ENCODE data around the gene UNKL.

The UNKL gene

DNA sequence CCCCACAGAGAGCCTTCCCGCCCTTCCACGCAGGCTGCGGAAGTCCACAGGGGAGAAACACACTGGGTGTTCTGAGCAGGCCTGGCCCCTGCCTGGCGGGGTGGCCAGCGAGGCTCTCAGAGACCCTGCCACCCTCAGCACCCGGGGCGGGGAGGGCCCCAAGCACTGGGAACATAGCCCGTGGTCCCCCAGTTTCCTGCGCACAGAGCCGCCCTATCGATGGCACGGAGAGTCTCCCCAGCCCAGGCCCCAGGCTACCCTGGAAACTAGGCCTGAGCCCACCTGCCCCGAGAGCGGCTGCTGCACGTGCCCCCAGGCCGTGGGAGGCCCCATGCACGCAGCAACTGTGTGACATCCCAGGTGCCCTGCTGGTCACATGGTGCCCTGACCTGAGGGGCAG lies 40.1 kb upstream of the UNKL start:
- H3K36me3 ChIP-seq (ENCODE audit: insufficient read depth, low read length): peaks cover 12% of the 10 kb centered on the region; the same call in 1 of the 2 replicates
- H3K4me3 ChIP-seq (ENCODE audit: low read depth, low read length): no peak overlapping the region
- H3K4me1 ChIP-seq (ENCODE audit: control insufficient read depth, insufficient read depth, low read length, unreplicated experiment): no peaks in the 10 kb centered on the region
- H3K79me2 ChIP-seq (ENCODE audit: control insufficient read depth, insufficient read depth, low read length, unreplicated experiment): no peaks in the 10 kb centered on the region
- no peak overlapping the region for H2AFZ ChIP-seq (ENCODE audit: low read length, unreplicated experiment)
- no peaks in the 10 kb centered on the region for H3K27me3 ChIP-seq (ENCODE audit: insufficient read depth, low read length)
- no peak overlapping the region for H3K27ac ChIP-seq (ENCODE audit: low read depth, low read length)

DNA sequence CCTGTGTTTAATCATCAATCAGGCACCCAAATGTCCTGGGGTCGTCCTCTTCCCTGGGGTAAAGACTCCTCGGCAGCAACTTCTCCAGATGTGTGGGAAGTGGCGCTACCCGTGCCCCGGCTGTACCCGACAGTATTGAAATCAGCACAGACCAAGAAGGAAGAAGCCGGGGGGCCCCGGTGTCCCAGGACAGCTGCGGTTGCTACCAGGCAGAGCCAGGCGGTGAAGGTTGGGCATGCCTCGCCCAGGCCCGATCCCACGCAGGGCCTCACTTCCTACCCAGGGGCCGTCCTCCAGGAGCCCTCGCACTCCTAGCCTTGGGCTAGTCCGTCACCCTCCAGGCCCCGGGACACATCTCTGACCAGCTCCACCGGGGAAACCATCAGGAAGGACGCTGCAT lies 38.8 kb upstream of the UNKL start:
- Histone ChIP-seq H3K27ac (ENCODE audit: low read depth, low read length) (no peak overlapping the region), H3K27me3 (ENCODE audit: insufficient read depth, low read length) (no peaks in the 10 kb centered on the region), H3K36me3 (ENCODE audit: insufficient read depth, low read length) (peaks cover 13% of the 10 kb centered on the region; the same call in 1 of the 2 replicates), H3K4me3 (ENCODE audit: low read depth, low read length) (no peak overlapping the region), H2AFZ (ENCODE audit: low read length, unreplicated experiment) (no peak overlapping the region), H3K79me2 (ENCODE audit: control insufficient read depth, insufficient read depth, low read length, unreplicated experiment) (no peaks in the 10 kb centered on the region), H3K4me1 (ENCODE audit: control insufficient read depth, insufficient read depth, low read length, unreplicated experiment) (no peaks in the 10 kb centered on the region)

GRCh38 chr16:1452530-1452929 lies 38.0 kb upstream of the UNKL start:
- Histone ChIP-seq H3K79me2 (ENCODE audit: control insufficient read depth, insufficient read depth, low read length, unreplicated experiment) (no peaks in the 10 kb centered on the region), H2AFZ (ENCODE audit: low read length, unreplicated experiment) (no peak overlapping the region), H3K36me3 (ENCODE audit: insufficient read depth, low read length) (peaks cover 11% of the 10 kb centered on the region; the same call in 1 of the 2 replicates), H3K27ac (ENCODE audit: low read depth, low read length) (no peak overlapping the region), H3K4me3 (ENCODE audit: low read depth, low read length) (no peak overlapping the region), H3K27me3 (ENCODE audit: insufficient read depth, low read length) (no peaks in the 10 kb centered on the region), H3K4me1 (ENCODE audit: control insufficient read depth, insufficient read depth, low read length, unreplicated experiment) (no peaks in the 10 kb centered on the region)

- no peaks in the 10 kb centered on the region for H3K27me3 ChIP-seq (ENCODE audit: insufficient read depth, low read length)
- H3K36me3 ChIP-seq (ENCODE audit: insufficient read depth, low read length): peaks cover 11% of the 10 kb centered on the region; the same call in 1 of the 2 replicates
- no peak overlapping the region for H2AFZ ChIP-seq (ENCODE audit: low read length, unreplicated experiment)
- no peak overlapping the region for H3K4me3 ChIP-seq (ENCODE audit: low read depth, low read length)
- H3K27ac ChIP-seq (ENCODE audit: low read depth, low read length): no peak overlapping the region
- no peaks in the 10 kb centered on the region for H3K4me1 ChIP-seq (ENCODE audit: control insufficient read depth, insufficient read depth, low read length, unreplicated experiment)
- H3K79me2 ChIP-seq (ENCODE audit: control insufficient read depth, insufficient read depth, low read length, unreplicated experiment): no peaks in the 10 kb centered on the region
Measured at GRCh38 chr16:1451702-1452392, 37.3 kb upstream of the UNKL start.

DNA sequence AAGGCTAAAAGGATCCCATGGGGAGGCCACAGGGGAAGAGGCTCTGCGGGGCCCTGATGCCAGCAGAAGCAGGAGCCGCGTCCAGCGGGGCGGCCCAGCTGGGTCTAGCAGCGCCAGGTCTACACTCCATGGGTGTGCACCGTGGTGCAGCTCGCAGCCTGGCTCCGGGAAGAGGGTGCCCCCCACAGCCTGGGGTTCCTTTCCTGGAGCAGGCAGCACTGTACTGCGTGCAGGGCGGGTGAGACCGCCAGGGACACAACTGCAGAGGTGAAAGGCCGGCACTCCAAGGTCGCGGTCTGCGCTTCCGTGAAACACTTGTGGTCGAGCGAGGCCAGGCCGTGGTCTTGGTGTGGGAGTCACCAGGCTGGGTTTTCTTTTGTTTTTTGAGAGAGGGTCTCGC lies 36.3 kb upstream of the UNKL start:
- no peak overlapping the region for H2AFZ ChIP-seq (ENCODE audit: low read length, unreplicated experiment)
- no peaks in the 10 kb centered on the region for H3K4me1 ChIP-seq (ENCODE audit: control insufficient read depth, insufficient read depth, low read length, unreplicated experiment)
- no peaks in the 10 kb centered on the region for H3K79me2 ChIP-seq (ENCODE audit: control insufficient read depth, insufficient read depth, low read length, unreplicated experiment)
- H3K27ac ChIP-seq (ENCODE audit: low read depth, low read length): no peak overlapping the region
- H3K36me3 ChIP-seq (ENCODE audit: insufficient read depth, low read length): peaks cover 11% of the 10 kb centered on the region; the same call in 1 of the 2 replicates
- no peak overlapping the region for H3K4me3 ChIP-seq (ENCODE audit: low read depth, low read length)
- no peaks in the 10 kb centered on the region for H3K27me3 ChIP-seq (ENCODE audit: insufficient read depth, low read length)

- H3K4me1 ChIP-seq (ENCODE audit: control insufficient read depth, insufficient read depth, low read length, unreplicated experiment): no peaks in the 10 kb centered on the region
- no peak overlapping the region for H2AFZ ChIP-seq (ENCODE audit: low read length, unreplicated experiment)
- peaks cover 11% of the 10 kb centered on the region; the same call in 1 of the 2 replicates for H3K36me3 ChIP-seq (ENCODE audit: insufficient read depth, low read length)
- no peaks in the 10 kb centered on the region for H3K79me2 ChIP-seq (ENCODE audit: control insufficient read depth, insufficient read depth, low read length, unreplicated experiment)
- no peaks in the 10 kb centered on the region for H3K27me3 ChIP-seq (ENCODE audit: insufficient read depth, low read length)
- H3K4me3 ChIP-seq (ENCODE audit: low read depth, low read length): no peak overlapping the region
- no peak overlapping the region for H3K27ac ChIP-seq (ENCODE audit: low read depth, low read length)
Measured at GRCh38 chr16:1450218-1450617, 35.7 kb upstream of the UNKL start.

- no peak overlapping the region for H2AFZ ChIP-seq (ENCODE audit: low read length, unreplicated experiment)
- H3K27ac ChIP-seq (ENCODE audit: low read depth, low read length): no peak overlapping the region
- H3K4me3 ChIP-seq (ENCODE audit: low read depth, low read length): no peak overlapping the region
- H3K4me1 ChIP-seq (ENCODE audit: control insufficient read depth, insufficient read depth, low read length, unreplicated experiment): no peaks in the 10 kb centered on the region
- peaks cover 11% of the 10 kb centered on the region; the same call in 1 of the 2 replicates for H3K36me3 ChIP-seq (ENCODE audit: insufficient read depth, low read length)
- H3K27me3 ChIP-seq (ENCODE audit: insufficient read depth, low read length): no peaks in the 10 kb centered on the region
- no peaks in the 10 kb centered on the region for H3K79me2 ChIP-seq (ENCODE audit: control insufficient read depth, insufficient read depth, low read length, unreplicated experiment)
Measured at GRCh38 chr16:1449201-1449788, 34.8 kb upstream of the UNKL start.

DNA sequence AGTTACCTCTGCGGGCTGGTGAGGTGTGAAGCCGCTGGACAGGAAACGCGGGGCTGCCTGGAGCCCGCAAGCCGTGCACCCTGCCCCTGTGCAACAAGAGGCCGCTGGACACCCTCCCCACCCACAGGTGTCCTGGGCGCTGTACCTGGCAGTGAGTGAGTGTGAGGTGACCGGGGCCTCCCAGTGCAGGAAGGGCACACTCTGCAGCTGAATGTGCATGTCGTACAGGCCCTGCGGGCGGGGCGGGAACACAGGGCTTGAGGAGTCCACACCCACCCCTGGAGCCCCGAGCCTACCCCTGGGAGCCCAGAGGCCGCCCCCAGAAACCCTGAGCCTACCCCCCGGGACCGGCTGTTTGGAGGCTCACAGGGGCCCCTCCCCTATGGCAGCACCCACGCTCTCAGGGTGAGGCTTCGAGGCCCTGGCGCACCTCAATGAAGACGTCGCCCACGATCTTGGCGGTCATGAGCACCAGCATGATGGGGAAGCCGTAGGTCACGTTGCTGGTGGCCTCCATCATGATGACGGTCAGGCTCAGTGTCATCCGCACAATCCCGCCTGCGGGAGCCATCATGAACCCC lies 34.1 kb upstream of the UNKL start:
- no peak overlapping the region for H3K4me3 ChIP-seq (ENCODE audit: low read depth, low read length)
- no peaks in the 10 kb centered on the region for H3K4me1 ChIP-seq (ENCODE audit: control insufficient read depth, insufficient read depth, low read length, unreplicated experiment)
- no peaks in the 10 kb centered on the region for H3K79me2 ChIP-seq (ENCODE audit: control insufficient read depth, insufficient read depth, low read length, unreplicated experiment)
- H2AFZ ChIP-seq (ENCODE audit: low read length, unreplicated experiment): no peak overlapping the region
- no peak overlapping the region for H3K27ac ChIP-seq (ENCODE audit: low read depth, low read length)
- peaks cover 9% of the 10 kb centered on the region; the same call in 1 of the 2 replicates for H3K36me3 ChIP-seq (ENCODE audit: insufficient read depth, low read length)
- H3K27me3 ChIP-seq (ENCODE audit: insufficient read depth, low read length): no peaks in the 10 kb centered on the region

- no peak overlapping the region for H3K4me3 ChIP-seq (ENCODE audit: low read depth, low read length)
- no peak overlapping the region for H2AFZ ChIP-seq (ENCODE audit: low read length, unreplicated experiment)
- H3K27ac ChIP-seq (ENCODE audit: low read depth, low read length): no peak overlapping the region
- no peaks in the 10 kb centered on the region for H3K27me3 ChIP-seq (ENCODE audit: insufficient read depth, low read length)
- no peaks in the 10 kb centered on the region for H3K4me1 ChIP-seq (ENCODE audit: control insufficient read depth, insufficient read depth, low read length, unreplicated experiment)
- no peaks in the 10 kb centered on the region for H3K79me2 ChIP-seq (ENCODE audit: control insufficient read depth, insufficient read depth, low read length, unreplicated experiment)
- H3K36me3 ChIP-seq (ENCODE audit: insufficient read depth, low read length): peaks cover 7% of the 10 kb centered on the region; the same call in 1 of the 2 replicates
Measured at GRCh38 chr16:1447965-1448364, 33.5 kb upstream of the UNKL start.

GRCh38 chr16:1446296-1447080 lies 32.0 kb upstream of the UNKL start:
- H3K4me3 ChIP-seq (ENCODE audit: low read depth, low read length): no peak overlapping the region
- peaks cover 5% of the 10 kb centered on the region; the same call in 1 of the 2 replicates for H3K36me3 ChIP-seq (ENCODE audit: insufficient read depth, low read length)
- no peaks in the 10 kb centered on the region for H3K79me2 ChIP-seq (ENCODE audit: control insufficient read depth, insufficient read depth, low read length, unreplicated experiment)
- H3K27ac ChIP-seq (ENCODE audit: low read depth, low read length): no peak overlapping the region
- H2AFZ ChIP-seq (ENCODE audit: low read length, unreplicated experiment): no peak overlapping the region
- H3K4me1 ChIP-seq (ENCODE audit: control insufficient read depth, insufficient read depth, low read length, unreplicated experiment): no peaks in the 10 kb centered on the region
- H3K27me3 ChIP-seq (ENCODE audit: insufficient read depth, low read length): no peaks in the 10 kb centered on the region
